Activated T-helper 1 cell treated with Interleukin-2 at 50 U/mL for 16 hours (primary cell): Measurements from ENCODE around the gene CDKL1.
"Not testable (repeated sequence)": the region's sequence is repeated elsewhere in the genome, so short reads cannot be mapped to it uniquely, and the experiment has no call there.

ENCODE experiments used
- DNase-seq: peaks from one replicate; pipeline ENCODE4 v3.0.0-alpha.2; 2020; ENCODE audit warnings: low read depth

CDKL1 gene

DNA sequence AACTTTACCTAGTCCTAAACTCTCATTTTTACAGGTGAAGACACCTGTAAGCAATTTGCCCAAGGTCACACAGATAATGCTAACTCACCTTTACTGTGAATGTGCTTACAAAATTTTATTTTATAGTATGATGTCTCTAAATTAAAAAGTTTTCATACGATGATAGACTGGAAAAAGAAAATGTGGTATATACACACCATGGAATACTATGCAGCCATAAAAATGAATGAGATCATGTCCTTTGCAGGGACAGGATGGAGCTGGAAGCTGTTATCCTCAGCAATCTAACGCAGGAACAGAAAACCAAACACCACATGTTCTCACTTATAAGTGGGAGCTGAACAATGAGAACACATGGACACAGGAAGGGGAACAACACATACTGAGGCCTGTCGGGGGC, 40.4 kb downstream of the CDKL1 start:
- not testable (repeated sequence) for DNase-seq

DNA sequence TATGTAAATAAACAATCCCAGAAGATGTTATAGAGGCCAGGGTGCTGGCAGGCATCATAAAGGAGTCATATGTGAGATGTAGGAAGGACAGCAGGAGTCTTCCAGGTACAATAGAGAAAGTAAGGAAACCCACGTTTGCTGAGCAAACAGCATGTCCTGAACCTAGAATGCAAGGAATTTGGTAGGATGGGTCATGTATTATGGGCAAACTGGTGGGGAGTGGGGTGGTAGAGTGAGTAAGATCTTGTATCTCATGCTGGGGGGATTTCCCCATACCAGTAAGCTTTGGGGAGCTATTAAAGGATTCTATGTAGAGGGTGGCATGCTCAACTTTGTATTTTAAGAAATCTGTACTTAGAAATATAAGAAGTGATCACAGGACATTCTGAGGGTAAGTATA, 41.0 kb downstream of the CDKL1 start:
- DNase-seq = no peak

- no peak for DNase-seq
These were observed 42.2 kb downstream of the CDKL1 start for GRCh38 chr14:50354527-50354926.

DNA sequence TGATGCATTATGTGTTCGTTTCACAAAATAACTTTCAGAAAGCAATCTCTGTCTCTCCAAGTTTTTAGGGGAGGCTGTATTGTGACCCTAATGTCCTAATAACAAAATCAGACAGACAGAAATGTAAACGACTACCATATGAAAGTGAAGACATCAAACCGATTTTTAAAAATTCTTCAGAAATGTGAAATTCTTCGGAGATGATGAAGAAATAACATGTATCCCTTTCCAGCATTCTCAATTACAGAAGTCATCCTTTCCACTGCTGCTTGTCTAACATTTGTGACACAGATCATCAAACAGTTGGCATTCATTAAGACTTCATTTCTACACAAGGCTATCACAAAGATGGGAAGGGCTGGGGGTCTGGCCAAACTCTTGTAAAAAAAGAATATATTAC, 43.6 kb downstream of the CDKL1 start:
- DNase-seq = no peak

- no peak for DNase-seq
These were observed 44.1 kb downstream of the CDKL1 start for GRCh38 chr14:50352584-50352983.

DNA sequence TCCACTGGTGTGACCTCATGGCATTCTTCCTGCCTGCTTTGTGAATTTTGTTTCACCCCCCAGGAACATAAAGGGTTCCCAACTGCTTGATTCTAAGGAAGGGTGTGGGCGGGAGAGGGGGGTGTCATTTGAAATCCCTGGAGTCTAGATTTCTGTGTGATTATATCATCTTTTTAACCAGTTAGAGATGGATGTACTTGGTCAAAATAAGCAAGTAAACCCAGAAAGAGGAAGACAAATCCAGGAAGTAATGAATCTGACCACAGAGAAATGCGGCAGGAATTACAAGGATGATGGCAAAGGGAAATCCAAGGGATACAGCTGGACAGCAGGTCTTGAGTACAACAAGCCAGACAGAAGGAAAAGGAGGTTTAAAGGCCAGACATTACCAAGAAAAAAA, 45.7 kb downstream of the CDKL1 start:
- DNase-seq = no peak

GRCh38 chr14:50348933-50349332, 47.7 kb downstream of the CDKL1 start:
- DNase-seq = no peak

DNA sequence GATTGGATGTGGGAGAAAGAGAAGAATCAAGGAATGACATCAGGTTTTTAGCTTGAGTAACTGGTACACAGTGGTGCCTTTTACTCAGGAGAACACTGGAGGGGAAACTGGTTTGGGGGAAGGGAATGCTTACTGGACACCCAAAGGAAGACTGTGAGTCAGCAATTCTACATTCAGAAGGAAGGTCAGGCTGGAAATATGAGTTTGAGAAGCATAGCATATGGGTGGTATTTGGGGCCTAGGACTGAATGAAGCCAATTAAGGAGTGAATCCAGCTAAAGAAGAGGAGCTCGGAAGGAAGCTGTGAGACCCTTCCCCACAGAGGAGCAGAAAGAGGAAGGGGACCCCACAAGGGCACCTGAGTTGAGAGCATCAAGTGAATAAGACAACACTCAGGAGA, 49.2 kb downstream of the CDKL1 start:
- no peak for DNase-seq

GRCh38 chr14:50345846-50346422, 50.7 kb downstream of the CDKL1 start:
- DNase-seq = no peak

DNA sequence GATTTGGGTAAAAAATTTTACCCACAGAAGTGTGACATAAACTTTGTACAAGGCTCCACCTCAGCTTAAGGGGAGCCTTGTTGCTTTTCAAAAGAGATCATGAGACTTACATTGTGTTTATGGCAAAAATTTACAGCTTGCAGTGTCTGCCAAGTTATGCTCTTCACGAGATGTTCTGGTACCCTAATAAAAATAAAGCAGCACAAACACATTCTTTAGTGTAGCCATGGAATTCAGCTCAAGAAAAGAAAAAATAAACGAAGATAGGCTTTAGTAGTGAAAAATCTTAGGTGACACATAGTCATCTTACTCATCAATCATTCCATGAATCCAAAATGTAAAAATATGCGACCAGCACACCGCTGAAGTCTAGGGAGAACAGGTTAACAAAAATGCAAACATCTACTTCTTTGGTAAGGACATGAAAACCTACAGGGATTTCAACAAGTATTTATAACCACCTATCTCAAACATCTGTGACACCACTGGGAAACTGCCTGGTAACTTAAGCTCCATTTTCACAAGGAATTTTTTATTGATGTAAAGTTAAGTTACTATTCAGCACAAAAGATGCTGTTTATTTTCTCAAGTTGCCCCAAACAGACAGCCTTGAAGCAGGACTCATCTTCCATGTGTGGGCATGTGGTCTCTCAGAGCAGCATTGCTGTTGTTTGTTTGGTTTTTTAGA, 51.7 kb downstream of the CDKL1 start:
- DNase-seq = no peak

DNA sequence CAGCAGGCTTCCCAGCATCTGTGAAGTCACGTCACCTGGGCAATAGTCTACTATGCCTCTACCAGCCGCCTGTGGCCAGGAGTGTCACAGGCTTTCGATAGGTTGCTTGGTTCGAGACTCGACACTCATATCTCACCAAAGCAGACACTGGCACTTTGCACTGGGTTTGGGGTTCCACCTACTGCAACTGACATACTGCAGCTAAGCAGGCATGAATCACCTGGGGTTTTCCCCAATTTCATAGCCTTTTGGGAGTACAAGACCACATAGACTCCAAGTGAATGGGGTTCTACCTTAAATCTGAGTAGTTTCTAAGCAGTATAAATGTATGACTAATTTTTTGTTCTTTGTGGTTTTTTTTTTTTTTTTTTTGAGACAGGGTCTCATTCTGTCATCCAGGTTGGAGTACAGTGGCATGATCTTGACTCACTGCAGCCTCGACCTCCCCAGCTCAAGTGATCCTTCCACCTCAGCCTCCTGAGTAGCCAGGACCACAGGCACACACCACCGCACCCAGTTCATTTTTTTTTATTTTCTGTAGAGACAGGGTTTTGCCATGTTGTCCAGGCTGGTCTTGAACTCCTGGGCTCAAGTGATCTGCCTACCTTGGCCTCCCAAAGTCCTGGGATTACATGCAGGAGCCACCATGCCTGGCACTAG, 52.4 kb downstream of the CDKL1 start:
- no peak for DNase-seq

DNA sequence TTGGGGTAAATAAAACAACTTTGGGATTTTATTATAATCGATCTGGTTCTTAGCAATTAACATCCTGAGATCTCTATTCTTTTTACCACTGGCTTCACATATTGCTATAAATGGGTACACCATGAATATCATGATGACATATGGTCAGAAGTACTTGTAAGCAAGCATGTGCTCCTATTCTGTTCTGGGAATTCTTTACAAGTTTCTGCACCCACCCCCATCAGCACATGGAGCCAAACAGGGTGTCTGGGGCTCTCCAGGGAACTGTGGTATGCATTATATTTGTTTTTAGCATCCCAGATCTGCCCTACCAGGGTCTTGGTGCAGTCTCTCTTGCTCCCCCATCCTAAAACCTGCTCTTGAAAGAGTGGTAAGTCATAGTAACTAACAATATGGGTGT, 53.2 kb downstream of the CDKL1 start:
- no peak for DNase-seq

DNA sequence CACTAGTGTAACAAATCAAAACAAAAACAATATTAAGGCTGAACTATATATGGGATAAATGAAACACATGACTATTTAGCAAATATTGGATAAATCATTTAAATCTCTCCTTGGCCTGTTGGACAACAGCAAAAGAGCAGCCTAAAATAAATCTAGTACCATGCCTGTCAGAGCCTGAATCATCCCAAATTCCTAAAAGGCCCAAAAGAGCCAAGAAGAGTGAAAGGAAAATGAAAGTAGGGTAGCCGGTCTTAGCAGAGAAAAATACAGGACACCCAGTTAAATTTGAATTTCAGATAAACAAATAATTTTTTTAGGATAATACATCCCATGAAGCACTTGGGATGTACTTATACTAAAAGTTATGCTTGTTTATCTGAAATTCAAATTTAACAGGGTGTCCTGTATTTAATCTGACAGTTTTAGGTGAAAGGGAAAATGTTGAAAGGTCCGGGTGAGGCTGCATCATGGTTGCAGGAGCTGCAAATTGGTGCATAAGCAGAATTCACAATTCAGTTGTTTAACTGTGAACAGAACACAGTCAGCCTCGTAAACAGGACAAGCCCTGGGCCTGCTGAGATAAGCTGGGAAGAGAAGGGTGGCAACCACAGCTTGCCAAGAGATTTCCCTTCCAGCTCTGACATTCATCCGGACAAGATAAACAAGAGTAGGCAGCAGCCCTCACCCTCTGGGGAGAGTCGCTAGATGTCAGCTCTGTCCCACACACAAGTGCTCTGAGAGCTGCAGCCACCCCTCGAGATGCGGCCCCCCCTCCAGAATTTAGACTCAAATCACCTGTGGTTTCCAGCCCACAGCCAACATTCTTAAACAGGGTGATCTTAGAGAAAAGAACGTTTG, 54.2 kb downstream of the CDKL1 start:
- no peak for DNase-seq

GRCh38 chr14:50340963-50341362, 55.7 kb downstream of the CDKL1 start:
- no peak for DNase-seq

- DNase-seq = no peak
These were observed 56.6 kb downstream of the CDKL1 start for GRCh38 chr14:50340045-50340444.

DNA sequence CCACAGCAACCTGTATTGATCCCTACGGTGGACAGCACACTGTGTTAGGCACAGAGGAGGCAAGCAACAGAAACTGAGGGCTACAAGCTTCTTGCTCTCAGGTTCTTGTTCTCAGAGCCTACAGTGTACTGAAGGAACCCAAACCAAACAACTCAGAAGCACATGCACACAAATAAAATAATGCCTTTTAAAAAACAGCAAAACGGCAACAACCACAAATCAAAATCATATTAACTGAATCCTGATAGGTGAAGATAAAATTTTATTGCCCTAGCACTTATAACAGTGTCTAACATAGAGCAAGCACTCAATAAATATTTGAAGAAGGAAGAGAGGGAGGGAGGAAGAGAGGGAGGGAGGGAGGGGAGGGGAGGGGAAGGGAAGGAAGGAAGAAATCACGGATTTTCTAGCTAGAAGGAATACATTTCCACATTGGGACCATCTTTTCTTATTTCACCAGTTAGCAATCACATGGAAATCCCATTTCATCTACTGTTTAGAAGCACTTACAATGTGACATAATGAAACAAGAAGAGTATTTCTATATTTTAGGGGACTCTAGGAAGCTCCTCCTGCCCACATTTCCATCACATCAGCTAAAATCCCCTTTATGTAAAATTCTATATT, 57.4 kb downstream of the CDKL1 start:
- DNase-seq = no peak

- DNase-seq = no peak
These were observed 58.1 kb downstream of the CDKL1 start for GRCh38 chr14:50338587-50338986.

GRCh38 chr14:50335989-50336824, 60.5 kb downstream of the CDKL1 start:
- DNase-seq = no peak

- no peak for DNase-seq
These were observed 61.3 kb downstream of the CDKL1 start for GRCh38 chr14:50335389-50335788.

DNA sequence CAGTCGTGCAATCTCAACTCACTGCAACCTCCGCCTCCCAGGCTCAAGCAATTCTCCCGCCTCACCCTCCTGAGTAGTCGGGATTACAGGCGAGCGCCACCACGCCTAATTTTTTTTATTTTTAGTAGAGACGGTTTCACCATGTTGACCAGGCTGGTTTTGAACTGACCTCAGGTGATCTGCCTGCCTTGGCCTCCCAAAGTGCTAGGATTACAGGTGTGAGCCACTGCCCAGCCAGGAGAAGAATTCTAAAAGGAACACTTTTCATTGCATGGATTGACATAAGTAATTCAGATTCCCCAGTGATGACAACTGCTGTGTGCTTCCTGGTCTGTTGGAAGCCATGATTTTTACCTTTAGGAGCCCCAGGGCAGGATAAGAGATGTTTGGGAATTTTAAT, 62.5 kb downstream of the CDKL1 start:
- no peak for DNase-seq

- no peak for DNase-seq
These were observed 63.6 kb downstream of the CDKL1 start for GRCh38 chr14:50333014-50333509.
